WTC11 (cell line): ENCODE results near the gene C10orf105. TPM values are rescaled to one million over a fixed set of nuclear protein-coding genes. Genes with fewer than 3 reads are reported as not detected.

ENCODE experiments used
- ATAC-seq: fragments of 200-7000 bp; cut with Tn5 transposase; 2 replicates; pipeline ENCODE4 v1.10.0; 2021; ENCODE audit warnings: mild to moderate bottlenecking, moderate library complexity
- CTCF ChIA-PET: fragments of 300-600 bp; sonication (Branson Sonifier 250); formaldehyde crosslinking; loops from one replicate; lab custom pipeline; 2021; ENCODE audit warnings: antibody characterized with exemption; lab: Charles Lee
- POLR2A ChIA-PET: fragments of 350-600 bp; sonication (Branson Sonifier 250); formaldehyde crosslinking; loops from one replicate; lab custom pipeline; 2021; ENCODE audit warnings: antibody characterized with exemption; lab: Charles Lee
- DNase-seq: peaks from one replicate; pipeline ENCODE4 v3.0.0; 2021; ENCODE audit warnings: low spot score
- H3K27ac Mint-ChIP-seq: 2 replicates; pipeline ENCODE4 v1.8.0; 2021; ENCODE audit warnings: mixed read lengths
- H3K27me3 Mint-ChIP-seq: 2 replicates; pipeline ENCODE4 v1.8.0; 2021; ENCODE audit warnings: low read depth, mild to moderate bottlenecking, moderate library complexity, mixed read lengths
- H3K36me3 Mint-ChIP-seq: 2 replicates; pipeline ENCODE4 v1.8.0; 2021; ENCODE audit warnings: mixed read lengths
- H3K4me1 Mint-ChIP-seq: 2 replicates; pipeline ENCODE4 v1.8.0; 2022; ENCODE audit warnings: mixed read lengths
- H3K4me3 Mint-ChIP-seq: 2 replicates; pipeline ENCODE4 v1.8.0; 2021; ENCODE audit warnings: mild to moderate bottlenecking, moderate library complexity, mixed read lengths
- H3K9me3 Mint-ChIP-seq: 2 replicates; pipeline ENCODE4 v1.8.0; 2021; ENCODE audit warnings: mixed read lengths
- CTCF ChIP-seq: fragments of 200-600 bp; IDR thresholded peaks from 2 replicates; pipeline ENCODE4 v1.8.0; 2022; ENCODE audit warnings: antibody characterized with exemption
- E2F1 ChIP-seq: sonication (generic); formaldehyde crosslinking; IDR thresholded peaks from 2 replicates; pipeline ENCODE4 v1.8.0; 2022; ENCODE audit warnings: mild to moderate bottlenecking, missing genetic modification reagents
- E2F5 ChIP-seq: sonication (generic); formaldehyde crosslinking; IDR thresholded peaks from 2 replicates; pipeline ENCODE4 v1.8.1; 2022; ENCODE audit warnings: mild to moderate bottlenecking, moderate library complexity, missing genetic modification reagents
- ERG ChIP-seq: fragments of 250-450 bp; sonication (Bioruptor Pico); IDR thresholded peaks from 2 replicates; pipeline ENCODE4 v1.8.0; 2021; ENCODE audit warnings: mild to moderate bottlenecking
- ESRRA ChIP-seq: sonication (generic); formaldehyde crosslinking; IDR thresholded peaks from 2 replicates; pipeline ENCODE4 v1.8.1; 2022; ENCODE audit warnings: mild to moderate bottlenecking, missing genetic modification reagents, borderline replicate concordance
- FOXJ3 ChIP-seq: sonication (generic); formaldehyde crosslinking; IDR thresholded peaks from 2 replicates; pipeline ENCODE4 v1.9.0; 2021; ENCODE audit warnings: missing genetic modification reagents, mild to moderate bottlenecking, borderline replicate concordance
- FOXP1 ChIP-seq: sonication (generic); formaldehyde crosslinking; IDR thresholded peaks from 2 replicates; pipeline ENCODE4 v1.8.0; 2022; ENCODE audit warnings: missing genetic modification reagents, mild to moderate bottlenecking, moderate library complexity, borderline replicate concordance
- GABPB1 ChIP-seq: sonication (generic); formaldehyde crosslinking; IDR thresholded peaks from 2 replicates; pipeline ENCODE4 v1.8.1; 2023; ENCODE audit warnings: mild to moderate bottlenecking, missing genetic modification reagents
- KAT7 ChIP-seq: sonication (generic); formaldehyde crosslinking; IDR thresholded peaks from 2 replicates; pipeline ENCODE4 v1.8.1; 2023; ENCODE audit warnings: missing genetic modification reagents, mild to moderate bottlenecking, borderline replicate concordance
- MXD4 ChIP-seq: fragments of 250-450 bp; sonication (Bioruptor Pico); IDR thresholded peaks from 2 replicates; pipeline ENCODE4 v1.8.0; 2021; ENCODE audit warnings: mild to moderate bottlenecking, moderate library complexity, borderline replicate concordance
- NR2C2 ChIP-seq: sonication (generic); formaldehyde crosslinking; IDR thresholded peaks from 2 replicates; pipeline ENCODE4 v1.8.0; 2022; ENCODE audit warnings: mild to moderate bottlenecking, missing genetic modification reagents
- RORB ChIP-seq: fragments of 250-450 bp; sonication (Bioruptor Pico); IDR thresholded peaks from 2 replicates; pipeline ENCODE4 v1.9.0; 2021; ENCODE audit warnings: mild to moderate bottlenecking
- SOX15 ChIP-seq: fragments of 250-450 bp; sonication (Bioruptor Pico); IDR thresholded peaks from 2 replicates; pipeline ENCODE4 v1.9.0; 2021; ENCODE audit warnings: mild to moderate bottlenecking
- STAT6 ChIP-seq: sonication (generic); formaldehyde crosslinking; conservative IDR thresholded peaks from 2 replicates; pipeline ENCODE4 v1.8.1; 2023; ENCODE audit warnings: mild to moderate bottlenecking, low read depth, missing genetic modification reagents, moderate library complexity
- TP53 ChIP-seq: sonication (generic); formaldehyde crosslinking; IDR thresholded peaks from 2 replicates; pipeline ENCODE4 v1.8.1; 2023; ENCODE audit warnings: mild to moderate bottlenecking, missing genetic modification reagents
- USF1 ChIP-seq: sonication (generic); formaldehyde crosslinking; IDR thresholded peaks from 2 replicates; pipeline ENCODE4 v1.8.0; 2022; ENCODE audit warnings: mild to moderate bottlenecking, missing genetic modification reagents
- USF2 ChIP-seq: sonication (generic); formaldehyde crosslinking; IDR thresholded peaks from 2 replicates; pipeline ENCODE4 v1.8.1; 2023; ENCODE audit warnings: mild to moderate bottlenecking, missing genetic modification reagents, moderate library complexity
- ZNF138 ChIP-seq: sonication (generic); formaldehyde crosslinking; conservative IDR thresholded peaks from 2 replicates; pipeline ENCODE4 v1.8.1; 2022; ENCODE audit warnings: mild to moderate bottlenecking, moderate library complexity, missing genetic modification reagents
- ZNF512 ChIP-seq: sonication (generic); formaldehyde crosslinking; IDR thresholded peaks from 2 replicates; pipeline ENCODE4 v1.8.1; 2022; ENCODE audit warnings: missing genetic modification reagents, borderline replicate concordance
- total RNA-seq: library from RNA; stranded (reverse); gene quantifications from 3 replicates; pipeline ENCODE4 v1.2.3, GENCODE V29; 2021

The C10orf105 gene
- total RNA-seq, 1 experiment from 2014 or later: 0.48 TPM

- POLR2A ChIA-PET: no interaction called here
- H3K27ac Mint-ChIP-seq: no peak overlapping the region
- H3K4me1 Mint-ChIP-seq: peaks cover 27% of the 10 kb centered on the region
- H3K9me3 Mint-ChIP-seq: no peaks in the 10 kb centered on the region
- H3K4me3 Mint-ChIP-seq: no peak overlapping the region
- ATAC-seq: no peak
- H3K27me3 Mint-ChIP-seq: no peaks in the 10 kb centered on the region
- CTCF ChIA-PET: interaction anchor here (0.8 to 1.5 kb wide), 4 partner anchors 15 to 144 kb away, joined by 3 to 9 read pairs (median 4); partner anchors contain the start of gene VSIR
- H3K36me3 Mint-ChIP-seq: no peaks in the 10 kb centered on the region
- no peak for TF ChIP-seq SOX15 (CRISPR knock-in tag)
- no peak for TF ChIP-seq CTCF
- no peak for TF ChIP-seq E2F5
- no peak for TF ChIP-seq ZNF138 (CRISPR knock-in tag)
- no peak for TF ChIP-seq E2F1 (CRISPR knock-in tag)
- TF ChIP-seq USF1 (CRISPR knock-in tag): no peak
- no peak for TF ChIP-seq GABPB1
- TF ChIP-seq FOXP1: no peak
- no peak for TF ChIP-seq STAT6
- DNase-seq: no peak
Measured at GRCh38 chr10:71752391-71753090, 33.0 kb upstream of the C10orf105 start.

- peaks cover 20% of the 10 kb centered on the region for H3K4me1 Mint-ChIP-seq
- no peaks in the 10 kb centered on the region for H3K9me3 Mint-ChIP-seq
- ChIA-PET POLR2A (no interaction called here), CTCF (interaction anchor here (0.8 to 1.5 kb wide), 4 partner anchors 15 to 145 kb away, joined by 3 to 9 read pairs (median 4); partner anchors contain the start of gene VSIR)
- no peak overlapping the region for H3K4me3 Mint-ChIP-seq
- no peaks in the 10 kb centered on the region for H3K27me3 Mint-ChIP-seq
- TF ChIP-seq ZNF512 (CRISPR knock-in tag) (no peak), MXD4 (CRISPR knock-in tag) (no peak), USF2 (CRISPR knock-in tag) (no peak), ERG (CRISPR knock-in tag) (no peak), TP53 (CRISPR knock-in tag) (no peak), USF1 (CRISPR knock-in tag) (no peak), ESRRA (no peak), NR2C2 (CRISPR knock-in tag) (no peak), FOXJ3 (no peak), RORB (CRISPR knock-in tag) (no peak), ZNF138 (CRISPR knock-in tag) (no peak), KAT7 (CRISPR knock-in tag) (no peak)
- H3K27ac Mint-ChIP-seq: no peak overlapping the region
- no peak for ATAC-seq
- no peak for DNase-seq
- no peaks in the 10 kb centered on the region for H3K36me3 Mint-ChIP-seq
Measured at GRCh38 chr10:71751515-71752224, 32.1 kb upstream of the C10orf105 start.
